GM12878 (cell line): ENCODE results near the gene AREG. TPM values are rescaled to one million over a fixed set of nuclear protein-coding genes. Genes with fewer than 3 reads are reported as not detected.

ENCODE experiments used
- ATAC-seq: fragments of 200-7000 bp; cut with Tn5 transposase; 3 replicates; pipeline ENCODE4 v1.9.1; 2020; ENCODE audit warnings: mild to moderate bottlenecking, moderate library complexity
- BruUV-seq: library from RNA; stranded (reverse); fragments of 400-500 nt; replicated peaks from 2 replicates; lab custom pipeline; 2021; lab: Mats Ljungman, UMichigan
- CTCF ChIA-PET: fragments of 300-600 bp; sonication (Branson Sonifier 250); formaldehyde crosslinking; extraction: SDS; loops from one replicate; lab custom pipeline; 2021; ENCODE audit warnings: inconsistent platforms; lab: Yijun Ruan, JAX
- POLR2A ChIA-PET: fragments of 350-600 bp; formaldehyde crosslinking; extraction: SDS; loops from one replicate; lab custom pipeline; 2021; ENCODE audit warnings: inconsistent platforms; lab: Charles Lee
- RAD21 ChIA-PET: fragments of 300-600 bp; sonication (Branson Sonifier 250); formaldehyde crosslinking; loops from one replicate; lab custom pipeline; 2023; ENCODE audit warnings: antibody characterized with exemption; ENCODE audit not compliant: unreplicated experiment; lab: Charles Lee
- SMC1A ChIA-PET: fragments of 300-600 bp; sonication (Branson Sonifier 250); formaldehyde crosslinking; loops from one replicate; lab custom pipeline; 2023; ENCODE audit not compliant: unreplicated experiment, uncharacterized antibody; lab: Charles Lee
- DNase-seq: peaks from one replicate; pipeline ENCODE4 v3.0.0-alpha.2; 2011; ENCODE audit warnings: low read depth, low spot score
- FAIRE-seq: peaks from 3 replicates; lab custom pipeline; 2011; peaks lifted over from hg19 to GRCh38; lab: Jason Lieb, UNC
- H2AFZ ChIP-seq: 2 replicates; pipeline ENCODE4 v1.6.0; 2011; ENCODE audit warnings: low read depth, low read length, control low read depth; ENCODE audit not compliant: control insufficient read depth
- H3K27ac ChIP-seq: 2 replicates; pipeline ENCODE4 v1.5.1; 2011; ENCODE audit warnings: control low read depth; ENCODE audit not compliant: control insufficient read depth, insufficient read depth
- H3K27me3 ChIP-seq, 2 experiments: replicated peaks in 1 of 2; 2 replicates each; pipeline versions ENCODE4 v1.6.0 to v1.6.1; 2011; ENCODE audit warnings: low read length in 1 of 2; ENCODE audit not compliant: control insufficient read depth in 2 of 2, insufficient read depth in 2 of 2
- H3K36me3 ChIP-seq, 2 experiments: 2 replicates each; pipeline ENCODE4 v1.5.1; 2011; ENCODE audit warnings: low read length in 1 of 2; ENCODE audit not compliant: control insufficient read depth in 2 of 2, insufficient read depth in 2 of 2
- H3K4me1 ChIP-seq: 2 replicates; pipeline ENCODE4 v1.6.1; 2011; ENCODE audit warnings: mild to moderate bottlenecking, low read length, moderate library complexity, mixed read lengths; ENCODE audit not compliant: control insufficient read depth, insufficient read depth
- H3K4me2 ChIP-seq: 2 replicates; pipeline ENCODE4 v1.6.0; 2011; ENCODE audit warnings: control low read depth; ENCODE audit not compliant: control insufficient read depth, insufficient read depth
- H3K4me3 ChIP-seq: fragments of 200-600 bp; sonication (generic); 2 replicates; pipeline ENCODE4 v1.5.1; 2016
- H3K79me2 ChIP-seq: 2 replicates; pipeline ENCODE4 v1.6.0; 2011; ENCODE audit warnings: low read length; ENCODE audit not compliant: control insufficient read depth, insufficient read depth
- H3K9ac ChIP-seq: 2 replicates; pipeline ENCODE4 v1.8.0; 2011; ENCODE audit warnings: low read length, control low read depth, mixed read lengths; ENCODE audit not compliant: control insufficient read depth, insufficient read depth
- H3K9me3 ChIP-seq: replicated peaks from 3 replicates; pipeline ENCODE4 v1.5.1; 2011; ENCODE audit warnings: mild to moderate bottlenecking, low read length; ENCODE audit not compliant: control insufficient read depth, insufficient read depth
- H4K20me1 ChIP-seq: 2 replicates; pipeline ENCODE4 v1.6.0; 2011; ENCODE audit not compliant: control insufficient read depth, insufficient read depth
- BHLHE40 ChIP-seq, 2 experiments: fragments of 450-650 bp in 1 of 2; IDR thresholded peaks; 2 replicates each; pipeline ENCODE4 v1.6.1; 2011 to 2017; ENCODE audit warnings: low read depth in 2 of 2, borderline replicate concordance in 1 of 2, improper control_type of control experiment in 1 of 2, low read length in 1 of 2, mild to moderate bottlenecking in 1 of 2
- CBX5 ChIP-seq: sonication (generic); IDR thresholded peaks from 2 replicates; pipeline ENCODE4 v1.6.1; 2016; ENCODE audit warnings: low read depth, moderate library complexity, mild to moderate bottlenecking, inconsistent platforms
- EZH2 ChIP-seq: IDR thresholded peaks from 2 replicates; pipeline ENCODE4 v1.6.1; 2012; ENCODE audit warnings: low read depth, mild to moderate bottlenecking, control low read depth, inconsistent platforms, low read length, borderline replicate concordance; ENCODE audit not compliant: control insufficient read depth
- GABPA ChIP-seq: IDR thresholded peaks from 2 replicates; pipeline ENCODE4 v1.6.1; 2014; ENCODE audit warnings: antibody characterized with exemption, low read depth, mild to moderate bottlenecking, inconsistent platforms
- IRF4 ChIP-seq: IDR thresholded peaks from 2 replicates; pipeline ENCODE4 v1.6.1; 2011; ENCODE audit warnings: low read depth, low read length
- SMAD5 ChIP-seq: IDR thresholded peaks from 2 replicates; pipeline ENCODE4 v1.6.1; 2016; ENCODE audit warnings: antibody characterized with exemption, low read depth
- SREBF2 ChIP-seq: IDR thresholded peaks from 2 replicates; pipeline ENCODE4 v1.6.1; 2012; ENCODE audit warnings: mild to moderate bottlenecking, low read length
- SRF ChIP-seq, 2 experiments: IDR thresholded peaks; 2 replicates each; pipeline ENCODE4 v1.6.1; 2011; ENCODE audit warnings: low read depth in 2 of 2, low read length in 2 of 2, mild to moderate bottlenecking in 1 of 2, moderate library complexity in 1 of 2
- STAT1 ChIP-seq: fragments of 450-650 bp; conservative IDR thresholded peaks from 2 replicates; pipeline ENCODE4 v1.6.1; 2014; ENCODE audit warnings: antibody characterized with exemption, mild to moderate bottlenecking
- ZSCAN29 ChIP-seq: fragments of 450-650 bp; IDR thresholded peaks from 2 replicates; pipeline ENCODE4 v1.6.1; 2017; ENCODE audit warnings: mild to moderate bottlenecking, moderate library complexity
- ZZZ3 ChIP-seq: IDR thresholded peaks from 2 replicates; pipeline ENCODE4 v1.6.1; 2011; ENCODE audit warnings: low read depth; ENCODE audit not compliant: control insufficient read depth, insufficient read length
- WGBS: methylation state at CpG from one replicate; pipeline ENCODE4 v1.1.6; 2016; ENCODE audit warnings: low lambda C conversion rate; ENCODE audit not compliant: insufficient replicate concordance, insufficient coverage; ENCODE audit errors: missing lambda C conversion rate; 5-methylcytosine and 5-hydroxymethylcytosine counted together
- in situ Hi-C: fragments of 300-500 bp; cut with MboI; formaldehyde crosslinking; loops from 9 replicates; pipeline ENCODE4 v1.14.3; 2018; ENCODE audit warnings: mixed read lengths
- intact Hi-C: fragments of 100-400 bp; cut with micrococcal nuclease; formaldehyde crosslinking; loops from one replicate; pipeline ENCODE4 v1.14.2; 2022; ENCODE audit not compliant: unreplicated experiment
- polyA plus RNA-seq, 11 experiments: library from polyadenylated mRNA; depleted of rRNA in 4 of 11; unstranded in 6 of 11; stranded (reverse) in 5 of 11; fragments of >200 nt; fragmentation: Nextera tagmentation in 4 of 11; fragmentation: Illumina TruSeq in 1 of 11; extraction: Ambion mirVana in 4 of 11; extraction: Trizol in 1 of 11; gene quantifications; 1 replicate in 1 of 11; 2 replicates in 10 of 11; pipeline versions ENCODE4 v1.2.1 to v1.2.3, GENCODE V29; 2011 to 2016; ENCODE audit warnings: inconsistent platforms in 2 of 11, missing spikeins in 2 of 11, low read depth in 1 of 11
- total RNA-seq, 4 experiments: library from RNA; depleted of rRNA in 3 of 4; stranded (reverse); fragments of >200 nt in 3 of 4; fragmentation: Illumina TruSeq in 1 of 4; extraction: Trizol in 1 of 4; gene quantifications; 2 replicates each; pipeline versions ENCODE4 v1.2.1 to v1.2.3, GENCODE V29; 2013 to 2021
- TF ChIP-seq, protein P1 (sequence below): fragments of 450-650 bp; IDR thresholded peaks from 2 replicates; pipeline ENCODE4 v1.6.1; 2018; ENCODE audit warnings: borderline replicate concordance, mild to moderate bottlenecking; ENCODE audit not compliant: partially characterized antibody
- TF ChIP-seq, protein P2 (sequence below): IDR thresholded peaks from 2 replicates; pipeline ENCODE4 v1.6.1; 2012; ENCODE audit warnings: improper control_type of control experiment, low read depth, low read length; ENCODE audit not compliant: insufficient replicate concordance

Gene AREG
- total and polyA plus RNA-seq, 10 of the 15 experiments (the other 5 are each of a cell fraction or from before 2014, with no cell fraction given): 0.25 to 0.37 TPM; not detected in 8

DNA sequence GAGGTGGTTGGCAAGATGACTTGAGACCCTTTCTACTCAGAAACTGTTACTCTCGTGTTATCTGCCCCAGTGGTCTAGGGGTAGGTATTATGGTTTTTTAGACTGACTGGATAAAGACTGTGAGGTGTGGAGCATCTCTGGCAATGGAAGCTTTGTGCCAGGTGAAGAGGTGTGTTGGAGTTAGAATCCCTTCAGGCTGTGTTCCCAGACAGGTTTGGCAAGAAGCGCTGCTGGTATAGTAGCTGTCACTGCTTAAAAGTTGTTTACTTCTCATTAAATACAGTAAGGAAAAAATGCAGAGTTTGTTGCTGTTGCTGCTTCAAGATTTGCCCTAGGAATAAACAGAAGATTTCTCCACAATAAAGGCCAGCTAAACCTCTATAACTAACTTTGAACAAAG, 35.3 kb downstream of the AREG start:
- Histone ChIP-seq H3K4me2 (no peak overlapping the region), H3K4me1 (no peaks in the 10 kb centered on the region), H3K4me3 (no peak overlapping the region), H3K27me3 (no peaks in the 10 kb centered on the region), H3K9ac (no peak overlapping the region), H3K79me2 (no peaks in the 10 kb centered on the region), H2AFZ (no peak overlapping the region), H3K9me3 (no peaks in the 10 kb centered on the region), H4K20me1 (no peaks in the 10 kb centered on the region), H3K36me3 (no peaks in the 10 kb centered on the region), H3K27ac (no peak overlapping the region)
- 19% methylated on average over 2 of the region's 2 CpGs for WGBS
- FAIRE-seq (no peak), DNase-seq (no peak), ATAC-seq (no peak)
- ChIA-PET POLR2A (no interaction called here), CTCF (interaction anchor here (0.6 kb wide), 1 partner anchor 103 kb away, joined by 3 read pairs; no protein-coding TSS in a partner anchor), RAD21 (no interaction called here), SMC1A (interaction anchor here (1.7 to 1.9 kb wide), 2 partner anchors 9 to 110 kb away, joined by 4 to 5 read pairs; no protein-coding TSS in a partner anchor)
- intact Hi-C loops (no loop called here), in situ Hi-C loops (no loop called here)
- no peak for TF ChIP-seq CBX5
- TF ChIP-seq, protein P1, sequence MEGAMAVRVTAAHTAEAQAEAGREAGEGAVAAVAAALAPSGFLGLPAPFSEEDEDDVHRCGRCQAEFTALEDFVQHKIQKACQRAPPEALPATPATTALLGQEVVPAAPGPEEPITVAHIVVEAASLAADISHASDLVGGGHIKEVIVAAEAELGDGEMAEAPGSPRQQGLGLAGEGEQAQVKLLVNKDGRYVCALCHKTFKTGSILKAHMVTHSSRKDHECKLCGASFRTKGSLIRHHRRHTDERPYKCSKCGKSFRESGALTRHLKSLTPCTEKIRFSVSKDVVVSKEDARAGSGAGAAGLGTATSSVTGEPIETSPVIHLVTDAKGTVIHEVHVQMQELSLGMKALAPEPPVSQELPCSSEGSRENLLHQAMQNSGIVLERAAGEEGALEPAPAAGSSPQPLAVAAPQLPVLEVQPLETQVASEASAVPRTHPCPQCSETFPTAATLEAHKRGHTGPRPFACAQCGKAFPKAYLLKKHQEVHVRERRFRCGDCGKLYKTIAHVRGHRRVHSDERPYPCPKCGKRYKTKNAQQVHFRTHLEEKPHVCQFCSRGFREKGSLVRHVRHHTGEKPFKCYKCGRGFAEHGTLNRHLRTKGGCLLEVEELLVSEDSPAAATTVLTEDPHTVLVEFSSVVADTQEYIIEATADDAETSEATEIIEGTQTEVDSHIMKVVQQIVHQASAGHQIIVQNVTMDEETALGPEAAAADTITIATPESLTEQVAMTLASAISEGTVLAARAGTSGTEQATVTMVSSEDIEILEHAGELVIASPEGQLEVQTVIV: no peak
- no peak for TF ChIP-seq ZSCAN29
- TF ChIP-seq EZH2: no peak
- TF ChIP-seq GABPA: no peak
- TF ChIP-seq IRF4: no peak
- no peak for TF ChIP-seq SRF (IDR thresholded peaks at IDR 0.05; ENCODE audit: low read depth in 2 of 2, low read length in 2 of 2)
- TF ChIP-seq, protein P2, sequence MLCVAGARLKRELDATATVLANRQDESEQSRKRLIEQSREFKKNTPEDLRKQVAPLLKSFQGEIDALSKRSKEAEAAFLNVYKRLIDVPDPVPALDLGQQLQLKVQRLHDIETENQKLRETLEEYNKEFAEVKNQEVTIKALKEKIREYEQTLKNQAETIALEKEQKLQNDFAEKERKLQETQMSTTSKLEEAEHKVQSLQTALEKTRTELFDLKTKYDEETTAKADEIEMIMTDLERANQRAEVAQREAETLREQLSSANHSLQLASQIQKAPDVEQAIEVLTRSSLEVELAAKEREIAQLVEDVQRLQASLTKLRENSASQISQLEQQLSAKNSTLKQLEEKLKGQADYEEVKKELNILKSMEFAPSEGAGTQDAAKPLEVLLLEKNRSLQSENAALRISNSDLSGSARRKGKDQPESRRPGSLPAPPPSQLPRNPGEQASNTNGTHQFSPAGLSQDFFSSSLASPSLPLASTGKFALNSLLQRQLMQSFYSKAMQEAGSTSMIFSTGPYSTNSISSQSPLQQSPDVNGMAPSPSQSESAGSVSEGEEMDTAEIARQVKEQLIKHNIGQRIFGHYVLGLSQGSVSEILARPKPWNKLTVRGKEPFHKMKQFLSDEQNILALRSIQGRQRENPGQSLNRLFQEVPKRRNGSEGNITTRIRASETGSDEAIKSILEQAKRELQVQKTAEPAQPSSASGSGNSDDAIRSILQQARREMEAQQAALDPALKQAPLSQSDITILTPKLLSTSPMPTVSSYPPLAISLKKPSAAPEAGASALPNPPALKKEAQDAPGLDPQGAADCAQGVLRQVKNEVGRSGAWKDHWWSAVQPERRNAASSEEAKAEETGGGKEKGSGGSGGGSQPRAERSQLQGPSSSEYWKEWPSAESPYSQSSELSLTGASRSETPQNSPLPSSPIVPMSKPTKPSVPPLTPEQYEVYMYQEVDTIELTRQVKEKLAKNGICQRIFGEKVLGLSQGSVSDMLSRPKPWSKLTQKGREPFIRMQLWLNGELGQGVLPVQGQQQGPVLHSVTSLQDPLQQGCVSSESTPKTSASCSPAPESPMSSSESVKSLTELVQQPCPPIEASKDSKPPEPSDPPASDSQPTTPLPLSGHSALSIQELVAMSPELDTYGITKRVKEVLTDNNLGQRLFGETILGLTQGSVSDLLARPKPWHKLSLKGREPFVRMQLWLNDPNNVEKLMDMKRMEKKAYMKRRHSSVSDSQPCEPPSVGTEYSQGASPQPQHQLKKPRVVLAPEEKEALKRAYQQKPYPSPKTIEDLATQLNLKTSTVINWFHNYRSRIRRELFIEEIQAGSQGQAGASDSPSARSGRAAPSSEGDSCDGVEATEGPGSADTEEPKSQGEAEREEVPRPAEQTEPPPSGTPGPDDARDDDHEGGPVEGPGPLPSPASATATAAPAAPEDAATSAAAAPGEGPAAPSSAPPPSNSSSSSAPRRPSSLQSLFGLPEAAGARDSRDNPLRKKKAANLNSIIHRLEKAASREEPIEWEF: no peak
- TF ChIP-seq ZZZ3: no peak
- TF ChIP-seq SMAD5: no peak
- TF ChIP-seq STAT1: no peak
- TF ChIP-seq BHLHE40 (IDR thresholded peaks at IDR 0.05; ENCODE audit: borderline replicate concordance in 1 of 2, low read depth in 2 of 2, low read length in 1 of 2): no peak
- no peak for TF ChIP-seq SREBF2
- no TSS peak for BruUV-seq
